OCI-LY3 (cell line): ENCODE results near the gene LHFPL3.

ENCODE experiments used
- H2AFZ ChIP-seq: fragments of 200-600, 300-600 bp; shearing (Covaris generic); 2 replicates; pipeline ENCODE4 v1.6.0; 2014; ENCODE audit warnings: antibody characterized with exemption, low read depth, low read length
- H3K27ac ChIP-seq: fragments of 200-600, 300-600 bp; sonication (generic); 2 replicates; pipeline ENCODE4 v1.5.1; 2014; ENCODE audit warnings: mild to moderate bottlenecking, low read length, moderate library complexity, mixed read lengths
- H3K27me3 ChIP-seq: fragments of 200-600, 300-600 bp; sonication (generic); 2 replicates; pipeline ENCODE4 v1.6.1; 2014; ENCODE audit warnings: low read depth, low read length, mixed read lengths
- H3K36me3 ChIP-seq: fragments of 200-600, 300-600 bp; sonication (generic); replicated peaks from 2 replicates; pipeline ENCODE3; 2014; ENCODE audit warnings: low read depth, low read length, mixed read lengths
- H3K4me1 ChIP-seq: fragments of 300-600, 200-600 bp; sonication (generic); 2 replicates; pipeline ENCODE4 v1.6.1; 2014; ENCODE audit warnings: low read length, mixed read lengths
- H3K4me2 ChIP-seq: fragments of 200-600, 300-600 bp; sonication (generic); 2 replicates; pipeline ENCODE4 v1.6.1; 2014; ENCODE audit warnings: low read length, mixed read lengths
- H3K4me3 ChIP-seq: fragments of 300-600, 200-600 bp; sonication (generic); 2 replicates; pipeline ENCODE4 v1.5.1; 2014; ENCODE audit warnings: antibody characterized with exemption, mild to moderate bottlenecking, low read length, moderate library complexity
- H3K79me2 ChIP-seq: fragments of 300-600, 200-600 bp; shearing (Covaris generic); 2 replicates; pipeline ENCODE4 v1.6.1; 2014; ENCODE audit warnings: mild to moderate bottlenecking, low read length, mixed read lengths
- H3K9ac ChIP-seq: fragments of 300-600, 200-600 bp; shearing (Covaris generic); 2 replicates; pipeline ENCODE4 v1.6.0; 2014; ENCODE audit warnings: mild to moderate bottlenecking, low read length, moderate library complexity
- H3K9me3 ChIP-seq: fragments of 200-600, 300-600 bp; shearing (Covaris generic); 2 replicates; pipeline ENCODE4 v1.6.1; 2014; ENCODE audit warnings: low read length, mixed read lengths; ENCODE audit not compliant: insufficient read depth
- H4K20me1 ChIP-seq: fragments of 200-600, 300-600 bp; sonication (generic); 2 replicates; pipeline ENCODE4 v1.6.1; 2016; ENCODE audit warnings: low read length, mixed read lengths; ENCODE audit not compliant: insufficient read depth
- EZH2phosphoT487 ChIP-seq: fragments of 200-600 bp; shearing (Covaris generic); IDR thresholded peaks from 2 replicates; pipeline ENCODE4 v1.6.1; 2018; ENCODE audit warnings: antibody characterized with exemption, mixed run types, low read depth
- TF ChIP-seq, protein P1 (sequence below): fragments of 200-600, 300-600 bp; sonication (generic); IDR thresholded peaks from 2 replicates; pipeline ENCODE4 v1.5.1; 2014; ENCODE audit warnings: antibody characterized with exemption, low read length, low read depth

Gene LHFPL3

DNA sequence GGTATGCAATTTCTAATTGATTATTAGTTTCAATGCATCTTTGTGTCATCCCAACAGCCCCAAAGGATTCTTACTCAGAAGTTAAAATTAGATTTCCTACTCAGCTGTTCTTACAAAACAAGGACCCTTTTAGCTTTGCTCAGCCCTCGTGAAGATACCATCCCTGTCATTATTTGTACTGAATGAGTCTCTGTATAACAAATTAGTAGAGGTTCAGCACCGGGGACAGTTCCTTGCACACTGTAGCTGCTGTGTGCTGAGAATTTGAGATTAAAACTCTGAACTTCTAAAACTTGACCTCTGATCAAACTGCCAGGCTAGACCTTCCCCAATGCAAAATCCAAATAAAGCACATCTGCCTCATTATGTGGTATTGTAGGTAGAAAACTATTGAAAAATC lies 299.1 kb downstream of the LHFPL3 start:
- H3K4me2 ChIP-seq, result no peak overlapping the region
- H3K4me3 ChIP-seq, result no peak overlapping the region
- H2AFZ ChIP-seq, result no peak overlapping the region
- no peak overlapping the region for H3K9ac ChIP-seq
- H3K27me3 ChIP-seq, result no peaks in the 10 kb centered on the region
- H3K36me3 ChIP-seq, result no peaks in the 10 kb centered on the region
- TF ChIP-seq, protein P1, sequence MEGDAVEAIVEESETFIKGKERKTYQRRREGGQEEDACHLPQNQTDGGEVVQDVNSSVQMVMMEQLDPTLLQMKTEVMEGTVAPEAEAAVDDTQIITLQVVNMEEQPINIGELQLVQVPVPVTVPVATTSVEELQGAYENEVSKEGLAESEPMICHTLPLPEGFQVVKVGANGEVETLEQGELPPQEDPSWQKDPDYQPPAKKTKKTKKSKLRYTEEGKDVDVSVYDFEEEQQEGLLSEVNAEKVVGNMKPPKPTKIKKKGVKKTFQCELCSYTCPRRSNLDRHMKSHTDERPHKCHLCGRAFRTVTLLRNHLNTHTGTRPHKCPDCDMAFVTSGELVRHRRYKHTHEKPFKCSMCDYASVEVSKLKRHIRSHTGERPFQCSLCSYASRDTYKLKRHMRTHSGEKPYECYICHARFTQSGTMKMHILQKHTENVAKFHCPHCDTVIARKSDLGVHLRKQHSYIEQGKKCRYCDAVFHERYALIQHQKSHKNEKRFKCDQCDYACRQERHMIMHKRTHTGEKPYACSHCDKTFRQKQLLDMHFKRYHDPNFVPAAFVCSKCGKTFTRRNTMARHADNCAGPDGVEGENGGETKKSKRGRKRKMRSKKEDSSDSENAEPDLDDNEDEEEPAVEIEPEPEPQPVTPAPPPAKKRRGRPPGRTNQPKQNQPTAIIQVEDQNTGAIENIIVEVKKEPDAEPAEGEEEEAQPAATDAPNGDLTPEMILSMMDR, result no peak
- TF ChIP-seq EZH2phosphoT487, result no peak
- no peaks in the 10 kb centered on the region for H3K9me3 ChIP-seq
- H4K20me1 ChIP-seq, result no peaks in the 10 kb centered on the region
- H3K79me2 ChIP-seq, result no peaks in the 10 kb centered on the region
- peaks cover 27% of the 10 kb centered on the region for H3K4me1 ChIP-seq
- no peak overlapping the region for H3K27ac ChIP-seq

DNA sequence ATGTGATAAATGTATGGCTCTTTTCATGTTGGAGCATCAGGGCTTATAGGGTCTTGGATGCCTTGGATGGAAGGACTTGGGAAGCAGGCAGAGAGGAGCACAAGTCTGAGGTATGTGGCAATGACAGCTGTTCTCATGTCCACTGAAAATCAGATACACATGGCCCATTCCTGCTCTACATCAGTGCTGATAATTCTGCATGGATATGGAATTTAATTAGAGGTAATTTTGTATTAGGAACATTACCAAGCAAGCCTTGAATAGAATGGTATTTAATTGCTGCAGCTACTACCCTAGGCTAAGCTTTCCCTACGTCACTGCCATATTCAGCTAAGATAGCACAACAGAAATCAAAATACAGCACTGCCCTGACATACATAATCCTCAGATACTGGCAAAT lies 299.6 kb downstream of the LHFPL3 start:
- Histone ChIP-seq H4K20me1 (no peaks in the 10 kb centered on the region), H3K4me2 (no peak overlapping the region), H3K27ac (no peak overlapping the region), H3K4me3 (no peak overlapping the region), H3K36me3 (no peaks in the 10 kb centered on the region), H3K27me3 (no peaks in the 10 kb centered on the region), H2AFZ (no peak overlapping the region), H3K79me2 (no peaks in the 10 kb centered on the region), H3K9me3 (no peaks in the 10 kb centered on the region), H3K4me1 (peaks cover 22% of the 10 kb centered on the region), H3K9ac (no peak overlapping the region)
- TF ChIP-seq, protein P1, result no peak
- TF ChIP-seq EZH2phosphoT487, result no peak

DNA sequence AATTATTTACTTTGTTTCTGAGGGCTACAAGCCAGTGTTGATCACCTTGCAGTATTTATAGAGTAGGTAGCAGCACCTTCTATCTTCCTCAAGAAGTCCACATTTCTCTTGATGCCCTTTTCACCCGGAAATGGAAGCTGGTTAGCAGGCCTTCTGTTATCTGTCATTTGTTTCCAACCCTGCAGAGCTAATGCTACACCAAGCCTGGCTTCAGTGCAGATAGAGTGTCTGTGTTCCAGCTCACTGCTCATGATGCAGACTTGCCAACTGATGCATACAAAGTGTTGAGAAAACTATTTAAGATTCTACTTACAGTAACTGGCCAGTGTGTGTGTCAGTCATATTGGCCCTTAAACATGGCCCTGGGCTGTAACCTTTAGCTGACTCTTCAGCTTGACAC lies 301.0 kb downstream of the LHFPL3 start:
- H3K27ac ChIP-seq, result no peak overlapping the region
- H3K79me2 ChIP-seq, result no peaks in the 10 kb centered on the region
- no peaks in the 10 kb centered on the region for H3K36me3 ChIP-seq
- no peaks in the 10 kb centered on the region for H4K20me1 ChIP-seq
- TF ChIP-seq, protein P1, result no peak
- no peak for TF ChIP-seq EZH2phosphoT487
- H2AFZ ChIP-seq, result no peak overlapping the region
- no peaks in the 10 kb centered on the region for H3K27me3 ChIP-seq
- H3K4me1 ChIP-seq, result peaks cover 8% of the 10 kb centered on the region
- no peak overlapping the region for H3K4me2 ChIP-seq
- no peak overlapping the region for H3K9ac ChIP-seq
- no peak overlapping the region for H3K4me3 ChIP-seq
- no peaks in the 10 kb centered on the region for H3K9me3 ChIP-seq

DNA sequence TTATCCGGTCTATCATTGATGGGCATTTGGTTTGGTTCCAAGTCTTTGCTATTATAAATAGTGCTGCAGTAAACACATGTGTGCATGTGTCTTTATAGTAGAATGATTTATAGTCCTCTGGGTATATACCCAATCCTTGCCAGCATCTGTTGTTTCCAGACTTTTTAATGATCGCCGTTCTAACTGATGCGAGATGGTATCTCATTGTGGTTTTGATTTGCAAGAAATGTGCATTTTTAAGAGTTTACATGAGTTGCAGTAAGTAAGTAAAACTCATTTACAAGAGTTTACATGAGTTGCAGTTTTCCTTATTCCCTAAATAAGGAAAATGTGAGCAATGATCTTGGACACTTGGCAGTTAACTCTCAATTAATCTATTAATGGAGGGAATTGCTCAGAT lies 312.1 kb downstream of the LHFPL3 start:
- no peaks in the 10 kb centered on the region for H3K9me3 ChIP-seq
- H3K4me3 ChIP-seq, result no peak overlapping the region
- no peaks in the 10 kb centered on the region for H4K20me1 ChIP-seq
- no peaks in the 10 kb centered on the region for H3K79me2 ChIP-seq
- no peak overlapping the region for H3K9ac ChIP-seq
- no peak for TF ChIP-seq EZH2phosphoT487
- TF ChIP-seq, protein P1, result no peak
- no peaks in the 10 kb centered on the region for H3K27me3 ChIP-seq
- no peak overlapping the region for H3K4me2 ChIP-seq
- no peak overlapping the region for H3K27ac ChIP-seq
- H2AFZ ChIP-seq, result no peak overlapping the region
- peaks cover 18% of the 10 kb centered on the region for H3K4me1 ChIP-seq
- no peaks in the 10 kb centered on the region for H3K36me3 ChIP-seq
